HG03039 (cell line): Measurements from ENCODE around the gene CSNK1D.

Experiments
- ATAC-seq: cut with Tn5 transposase; IDR thresholded peaks from one replicate; pipeline ENCODE4 v1.9.1; 2021; ENCODE audit warnings: mild to moderate bottlenecking, moderate library complexity; ENCODE audit not compliant: unreplicated experiment

Gene CSNK1D

DNA sequence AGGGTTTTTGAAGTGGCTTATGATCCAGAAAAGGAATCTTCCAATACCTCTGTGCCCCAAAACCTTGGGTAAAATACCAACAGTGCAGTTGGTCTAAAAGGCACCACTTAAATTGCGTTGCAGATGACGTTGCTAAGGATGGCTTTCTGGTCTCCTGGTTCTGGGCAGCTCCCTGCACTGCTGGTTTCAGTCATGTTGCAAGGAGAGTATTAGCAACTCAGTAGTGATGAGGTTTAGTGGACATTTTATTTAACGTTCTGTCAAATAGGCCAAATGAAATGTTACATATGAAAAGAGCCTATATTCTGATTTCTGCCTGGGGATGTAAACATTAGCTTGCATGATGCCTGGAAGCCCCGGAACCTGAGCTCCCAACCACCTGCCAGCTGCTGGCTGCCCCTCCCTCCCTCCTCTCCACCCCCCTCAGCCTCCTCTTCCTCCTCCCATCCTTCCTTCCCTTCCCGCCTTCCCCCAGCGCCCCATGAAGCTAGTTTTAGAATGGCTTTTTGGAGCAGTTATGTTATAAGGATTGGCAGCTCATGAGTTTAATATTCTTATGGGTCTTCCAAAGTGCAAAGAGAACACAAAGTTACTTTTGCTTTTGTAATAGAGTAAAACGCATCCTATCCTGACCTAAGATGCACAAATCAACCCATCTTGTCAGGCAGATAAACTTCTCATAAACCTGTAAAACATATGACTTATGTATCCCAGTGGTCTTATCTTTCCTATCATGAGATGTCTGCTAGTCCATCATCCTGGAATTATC lies 23.2 kb upstream of the CSNK1D start:
- no peak for ATAC-seq

DNA sequence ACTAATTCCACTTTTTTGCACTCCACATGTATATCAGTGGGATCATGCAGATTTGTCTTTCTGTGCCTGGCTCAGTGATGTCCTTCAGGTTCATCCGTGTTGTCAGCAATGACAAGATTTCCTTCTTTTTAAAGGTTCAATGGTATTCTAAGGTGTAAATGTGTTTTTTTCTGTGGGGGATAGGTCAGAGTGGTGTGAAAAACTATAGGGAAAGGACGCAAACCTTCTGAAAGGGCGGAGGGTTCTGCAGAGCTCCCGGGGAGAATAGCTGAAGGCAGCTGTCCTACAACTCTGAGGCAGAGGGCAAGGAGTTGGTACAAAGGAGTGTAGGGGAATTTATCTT lies 21.9 kb upstream of the CSNK1D start:
- no peak for ATAC-seq

- no peak for ATAC-seq
These were observed 20.7 kb upstream of the CSNK1D start for GRCh38 chr17:82294064-82294773.

GRCh38 chr17:82292251-82293154 lies 19.0 kb upstream of the CSNK1D start:
- peak; percentile 94 for ATAC-seq

GRCh38 chr17:82291582-82292250 lies 18.2 kb upstream of the CSNK1D start:
- ATAC-seq, result no peak

DNA sequence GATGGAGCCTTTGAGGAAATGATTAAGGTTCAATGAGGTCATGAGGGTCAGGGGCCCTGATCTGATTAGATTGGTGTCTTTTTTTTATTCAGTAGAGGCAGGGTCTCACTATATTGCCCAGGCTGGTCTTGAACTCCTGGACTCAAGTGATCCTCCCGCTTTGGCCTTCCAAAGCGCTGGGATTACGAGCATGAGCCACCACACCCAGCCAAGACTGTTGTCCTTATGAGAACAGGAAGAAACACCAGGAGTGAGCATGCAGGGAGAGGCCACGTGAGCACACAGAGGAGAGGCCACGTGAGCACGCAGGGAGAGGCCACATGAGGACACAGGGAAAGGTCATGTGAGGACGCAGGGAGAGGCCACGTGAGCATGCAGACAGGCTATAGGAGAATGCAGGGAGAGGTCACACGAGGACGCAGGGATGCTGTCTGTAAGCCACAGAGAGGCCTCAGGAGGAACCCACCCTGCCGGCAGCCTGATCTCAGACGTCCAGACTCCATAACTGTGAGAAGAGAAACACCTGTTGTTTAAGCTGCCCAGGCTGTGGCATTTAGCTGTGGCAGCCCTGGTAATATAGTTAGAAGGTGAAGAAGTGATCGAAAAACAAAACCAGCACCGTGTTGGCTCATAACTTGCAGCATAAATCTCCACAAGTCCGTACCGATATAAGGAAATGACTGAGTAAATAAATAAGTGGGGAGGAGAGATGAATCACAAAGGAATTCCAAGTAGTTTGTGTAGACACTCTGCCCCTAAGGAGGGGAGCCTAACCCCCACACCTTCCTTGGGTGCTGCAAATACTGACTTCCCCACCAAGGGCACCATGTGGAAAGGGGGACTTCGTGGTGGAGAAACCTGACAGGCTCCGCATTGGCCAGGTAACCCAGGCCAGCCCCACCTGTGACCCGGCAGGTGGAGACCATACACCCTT lies 14.6 kb upstream of the CSNK1D start:
- no peak for ATAC-seq

DNA sequence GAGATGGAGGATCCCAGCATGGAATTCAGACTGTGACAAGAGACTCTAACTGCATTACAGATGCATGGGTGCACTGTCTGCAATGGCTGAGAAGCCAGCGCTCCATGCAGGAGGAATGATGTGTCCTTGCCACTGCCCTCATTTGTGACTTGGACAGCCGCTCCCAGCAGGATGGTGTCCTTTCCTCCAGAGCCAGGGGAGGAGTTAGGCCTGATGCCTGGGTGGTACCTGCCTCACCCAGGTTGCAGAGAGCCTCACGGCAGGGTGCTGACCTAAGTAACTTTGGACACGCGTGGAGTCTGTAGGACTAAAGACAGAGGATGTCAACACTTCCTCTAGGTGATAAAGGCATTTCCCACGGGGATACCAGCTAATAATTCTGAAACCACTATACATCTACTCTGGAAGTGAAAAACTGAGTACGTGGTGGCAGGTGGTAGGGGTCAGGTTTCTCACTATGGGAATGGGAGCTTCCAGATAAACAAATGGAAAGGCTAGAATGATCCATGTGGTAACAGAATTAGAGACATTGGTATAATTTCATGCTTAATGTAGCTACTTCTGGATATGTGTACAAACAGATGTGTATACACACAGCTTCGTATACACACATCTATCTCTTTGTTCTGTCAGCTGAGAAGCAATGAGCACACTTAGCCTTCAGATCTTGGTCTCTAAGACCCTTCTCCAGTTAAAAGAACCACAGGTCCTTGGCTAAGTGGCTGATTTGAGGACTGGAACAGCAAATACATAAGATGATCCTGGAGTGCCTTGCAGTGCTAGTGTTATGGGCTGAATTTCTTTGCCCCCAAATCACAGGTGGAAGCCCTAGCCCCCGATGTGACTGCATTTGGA lies 13.7 kb upstream of the CSNK1D start:
- ATAC-seq, result no peak

DNA sequence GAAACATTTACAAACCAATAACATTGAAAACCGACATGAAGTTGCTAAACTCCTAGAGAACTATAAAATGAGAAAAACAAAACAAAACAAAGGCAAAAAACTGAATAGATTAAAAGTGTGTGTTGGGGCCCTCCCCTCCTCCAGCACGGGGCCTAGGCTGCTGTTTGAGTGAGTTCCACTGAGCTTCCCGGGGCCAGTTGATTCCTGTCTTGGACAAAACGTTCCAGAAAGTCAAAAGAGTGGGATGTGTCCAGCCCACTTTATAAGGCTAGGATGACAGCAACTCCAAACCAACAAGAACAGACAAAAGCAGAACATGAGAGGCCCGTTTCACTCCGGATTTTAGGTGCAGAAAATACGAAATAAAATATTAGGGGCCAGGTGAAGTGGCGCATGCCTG lies 11.6 kb upstream of the CSNK1D start:
- ATAC-seq, result no peak

DNA sequence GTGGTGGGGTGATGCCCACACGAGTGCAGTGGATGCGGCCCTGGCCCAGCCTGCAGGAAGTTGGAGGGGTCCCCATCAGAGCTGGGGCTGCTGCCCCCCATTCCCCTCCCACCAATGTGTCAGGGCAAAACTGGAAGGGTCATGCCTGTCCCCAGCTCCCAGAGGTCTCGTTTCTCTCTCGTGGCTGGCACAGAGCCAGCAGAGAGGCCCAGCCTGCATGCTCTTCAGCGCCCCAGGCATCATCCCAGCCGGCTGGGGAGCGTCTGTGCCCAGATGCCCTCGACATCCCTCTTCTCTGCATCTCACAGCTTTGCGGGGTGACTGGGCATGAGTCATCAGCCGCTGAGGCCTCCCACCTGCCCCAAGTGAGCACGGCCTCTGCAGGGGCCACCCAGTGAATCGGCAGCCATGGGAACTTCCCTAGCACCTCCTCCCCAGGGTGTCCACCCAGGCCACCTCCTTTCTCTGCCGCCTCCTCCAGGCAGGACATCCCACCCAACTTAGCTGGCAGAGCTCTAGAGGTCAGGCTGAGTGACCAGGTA lies 9.8 kb upstream of the CSNK1D start:
- ATAC-seq, result no peak

DNA sequence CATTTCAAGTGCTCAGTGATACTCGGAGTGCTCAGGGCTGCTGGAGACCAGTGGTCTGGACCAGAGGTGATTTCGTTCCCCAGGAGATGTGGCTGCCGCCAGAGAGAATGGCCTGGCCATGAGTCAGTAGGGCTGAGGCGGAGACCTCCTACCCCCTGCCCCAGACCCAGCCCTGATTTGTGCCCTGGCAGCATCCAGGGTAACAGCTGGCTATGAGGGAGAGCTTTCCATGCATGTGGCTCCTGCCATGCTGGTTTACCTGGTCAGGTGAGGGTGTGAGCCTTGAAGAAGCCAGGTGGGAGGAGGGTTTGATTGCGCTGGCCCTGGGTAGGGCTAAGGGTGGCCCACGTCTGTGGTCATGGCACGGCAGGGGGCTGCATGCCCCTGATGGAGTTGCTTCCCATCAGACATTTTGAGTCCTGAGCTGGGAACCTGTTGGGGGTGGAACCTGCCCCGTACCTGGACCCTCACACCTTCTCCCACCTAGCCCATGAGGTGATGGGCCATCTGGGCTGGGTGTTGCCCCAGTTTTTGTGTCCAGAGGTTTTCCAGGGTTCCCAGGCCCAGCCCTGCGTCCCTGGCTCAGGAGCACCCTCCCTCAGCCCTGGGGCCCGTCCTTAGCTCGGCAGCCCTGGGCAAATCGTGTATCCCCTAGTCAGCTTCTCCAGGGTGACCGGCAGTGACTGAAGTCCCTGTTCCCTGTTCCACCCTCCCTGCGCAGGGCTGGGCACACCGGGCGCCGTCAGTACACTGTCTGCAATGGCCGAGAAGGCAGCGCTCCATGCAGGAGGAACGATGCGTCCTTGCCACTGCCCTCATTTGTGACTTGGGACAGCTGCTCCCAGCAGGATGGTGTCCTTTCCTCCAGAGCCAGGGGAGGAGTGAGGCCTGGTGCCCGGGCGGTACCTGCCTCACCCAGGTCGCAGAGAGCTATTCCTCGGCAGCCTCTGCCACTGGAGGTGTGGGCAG lies 9.0 kb upstream of the CSNK1D start:
- ATAC-seq, result no peak

DNA sequence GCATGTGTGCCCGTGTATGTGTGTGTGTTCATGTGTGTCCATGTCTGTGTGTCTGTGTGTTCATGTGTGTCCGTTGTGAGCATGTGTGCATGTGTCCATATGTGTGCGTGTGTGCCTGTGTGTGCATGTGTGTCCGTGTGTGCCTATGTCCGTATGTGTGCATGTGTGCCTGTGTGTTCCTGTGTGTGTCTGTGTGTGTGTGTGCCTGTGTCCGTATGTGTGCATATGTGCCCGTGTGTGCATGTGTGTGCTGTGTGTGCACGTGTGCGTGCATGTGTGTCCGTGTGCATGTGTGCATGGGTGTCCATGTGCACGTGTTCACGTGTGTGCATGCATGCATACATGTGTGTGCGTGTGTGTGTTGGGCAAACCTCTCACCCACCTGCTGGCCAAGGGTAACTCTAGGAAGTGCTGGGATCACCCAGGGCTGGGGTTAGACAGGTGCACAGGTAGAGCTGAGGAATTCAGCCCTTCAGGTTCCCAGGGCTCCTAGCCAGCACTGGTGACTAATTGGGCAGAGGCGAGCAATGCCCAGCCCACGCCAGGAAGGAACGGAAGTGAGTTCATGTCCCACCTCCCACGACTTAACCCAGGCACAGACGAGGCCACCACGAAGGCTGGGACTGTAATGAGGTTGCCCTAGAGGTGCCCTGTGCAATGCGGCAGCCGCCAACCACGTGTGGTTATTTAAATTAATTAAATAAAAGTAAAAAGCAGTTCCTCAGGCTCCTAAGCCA lies 8.2 kb upstream of the CSNK1D start:
- ATAC-seq, result no peak

GRCh38 chr17:82281076-82281475 lies 7.6 kb upstream of the CSNK1D start:
- no peak for ATAC-seq

DNA sequence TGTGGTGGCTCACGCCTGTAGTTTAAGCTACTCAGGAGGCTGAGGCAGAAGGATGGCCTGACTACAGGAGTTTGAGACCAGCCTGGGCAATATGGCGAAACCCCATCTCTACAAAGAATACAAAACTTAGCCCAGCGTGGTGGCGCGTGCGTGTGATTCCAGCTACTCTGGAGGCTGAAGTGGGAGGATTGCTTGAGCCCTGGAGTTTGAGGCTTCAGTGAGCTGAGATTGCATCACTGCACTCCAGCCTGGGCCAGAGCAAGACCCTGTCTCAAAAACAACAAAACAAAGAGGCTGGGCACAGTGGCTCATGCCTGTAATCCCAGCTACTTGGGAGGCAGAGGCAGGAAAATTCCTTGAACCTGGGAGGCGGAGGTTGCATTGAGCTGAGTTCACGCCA lies 7.0 kb upstream of the CSNK1D start:
- no peak for ATAC-seq

DNA sequence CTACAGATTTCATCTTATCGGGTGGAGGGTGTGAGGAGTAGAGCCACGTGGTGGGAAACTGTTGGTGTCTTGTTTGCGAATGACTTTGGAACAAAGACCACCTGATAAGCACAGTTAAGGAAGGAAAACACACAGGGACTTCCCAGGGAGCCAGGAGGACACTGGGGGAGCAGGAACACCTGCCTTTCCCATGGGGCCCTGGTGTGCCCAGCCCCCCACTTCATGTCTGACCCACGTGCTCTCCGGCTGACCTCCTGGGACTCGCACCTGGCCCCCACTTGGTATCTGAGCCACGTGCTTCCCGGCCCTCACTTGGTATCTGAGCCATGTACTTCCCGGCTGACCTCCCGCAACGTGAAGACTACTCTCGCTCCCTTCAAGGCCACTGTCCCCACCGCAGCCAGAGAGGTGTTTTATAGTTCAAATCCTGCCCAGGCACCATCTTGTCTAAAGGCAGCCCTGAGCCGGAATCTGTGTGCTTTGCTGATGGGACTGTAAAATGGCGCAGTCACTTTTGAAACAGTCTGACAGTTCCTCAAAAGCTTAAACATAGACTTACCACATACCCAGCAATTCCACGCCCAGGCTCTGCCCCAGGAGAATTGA lies 5.4 kb upstream of the CSNK1D start:
- no peak for ATAC-seq

DNA sequence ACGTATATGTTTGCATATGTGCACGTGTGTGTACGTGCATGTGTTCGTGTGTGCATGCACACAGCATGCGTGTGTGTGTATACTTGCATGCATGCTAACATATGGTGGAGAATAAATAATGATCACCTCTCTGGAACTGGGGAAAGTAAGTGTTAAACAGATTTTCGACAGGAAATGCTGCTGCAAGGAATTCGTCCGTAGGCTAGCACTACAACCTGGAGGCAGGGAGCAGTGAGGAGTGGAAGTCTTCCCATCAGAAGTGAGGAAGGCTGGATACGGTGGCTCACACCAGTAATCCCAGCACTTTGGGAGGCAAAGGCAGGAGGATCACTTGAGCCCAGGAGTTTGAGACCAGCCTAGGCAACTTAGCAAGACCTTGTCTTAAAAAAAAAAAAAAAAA lies 4.8 kb upstream of the CSNK1D start:
- no peak for ATAC-seq

GRCh38 chr17:82277851-82278250 lies 4.4 kb upstream of the CSNK1D start:
- no peak for ATAC-seq

- no peak for ATAC-seq
These were observed 3.4 kb upstream of the CSNK1D start for GRCh38 chr17:82276938-82277337.
